HG03442 (cell line): ENCODE results near the gene CD59.
"Not testable (repeated sequence)": the region's sequence is repeated elsewhere in the genome, so short reads cannot be mapped to it uniquely, and the experiment has no call there.

Source experiments
- ATAC-seq: cut with Tn5 transposase; IDR thresholded peaks from one replicate; pipeline ENCODE4 v1.9.1; 2021; ENCODE audit warnings: mild to moderate bottlenecking, moderate library complexity; ENCODE audit not compliant: unreplicated experiment

The CD59 gene

DNA sequence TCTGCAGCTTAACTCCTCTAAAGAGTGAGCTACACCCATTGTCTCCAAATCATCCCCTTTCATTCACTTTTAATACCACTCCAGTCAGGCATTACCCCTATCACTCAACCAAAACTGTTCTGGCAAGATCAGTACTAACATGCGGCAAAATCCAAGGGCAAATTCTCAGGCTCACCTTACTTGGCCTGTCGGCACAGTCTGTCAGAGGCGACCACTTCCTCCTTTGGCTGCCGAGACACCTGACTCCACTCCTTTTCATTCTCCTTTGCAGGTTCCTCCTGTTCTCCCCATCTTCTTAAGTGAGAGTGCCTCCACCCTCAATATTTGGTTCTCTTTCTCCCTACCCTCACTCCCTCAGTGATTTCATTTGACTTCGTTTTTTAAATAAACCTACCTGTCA, 39.8 kb downstream of the CD59 start:
- no peak for ATAC-seq

DNA sequence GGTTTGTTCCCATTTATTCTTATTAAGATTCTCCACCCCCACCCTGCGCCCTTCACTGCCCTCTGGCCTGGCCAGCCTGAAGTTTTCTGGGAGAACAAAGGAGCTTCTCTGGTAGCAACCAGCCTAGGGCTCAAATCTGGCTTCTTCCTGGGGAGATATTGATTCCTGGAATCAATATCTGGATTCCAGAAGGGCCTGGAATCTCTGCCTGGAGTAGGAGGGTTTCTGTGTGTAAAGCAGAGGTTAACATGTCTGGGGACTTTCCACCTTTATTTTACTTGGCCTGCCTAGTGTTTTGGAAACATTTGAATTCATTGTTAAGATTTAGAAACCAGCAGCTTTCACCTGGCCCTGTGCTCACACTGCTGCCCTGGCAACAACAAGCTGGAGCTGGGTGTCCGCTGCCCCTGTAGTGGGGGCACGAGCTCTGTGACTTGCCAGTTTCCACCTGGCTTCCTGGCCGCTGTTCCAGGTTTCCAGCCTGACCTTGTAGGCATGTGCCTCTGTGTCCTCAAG, 41.1 kb downstream of the CD59 start:
- no peak for ATAC-seq

DNA sequence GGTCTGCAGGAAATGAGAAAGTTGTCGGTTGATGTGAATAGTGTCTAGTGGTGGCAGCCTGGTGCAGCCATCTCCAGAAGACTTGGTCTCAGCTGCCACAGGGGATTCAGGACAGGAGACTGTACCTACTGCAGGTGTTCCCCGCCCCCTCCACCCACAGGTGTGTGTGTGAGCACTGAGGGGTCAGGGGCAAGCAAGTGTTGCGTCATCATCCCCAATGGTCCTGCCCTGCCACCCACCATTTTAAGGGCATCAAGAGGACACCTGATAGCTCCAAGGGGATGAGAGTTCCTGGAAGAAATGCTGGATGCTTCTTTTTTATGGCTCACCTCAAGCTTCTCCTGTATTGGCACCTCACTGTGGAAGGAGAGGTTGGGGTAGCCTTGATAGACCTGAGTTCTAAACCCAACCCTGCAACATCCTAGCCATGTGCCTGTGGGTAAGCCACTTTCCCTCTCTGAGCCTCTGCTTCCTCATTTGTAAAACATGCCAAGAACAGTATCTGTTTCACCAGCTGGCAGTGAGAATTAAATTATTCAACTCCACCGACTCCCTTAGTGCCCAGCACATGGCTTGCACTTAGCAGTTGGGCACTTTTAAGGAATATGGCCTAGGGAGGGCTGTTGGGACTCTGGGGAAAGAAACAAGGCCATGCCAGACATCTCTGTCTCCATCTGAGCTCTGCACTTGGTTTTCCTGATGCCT, 41.7 kb downstream of the CD59 start:
- no peak for ATAC-seq

DNA sequence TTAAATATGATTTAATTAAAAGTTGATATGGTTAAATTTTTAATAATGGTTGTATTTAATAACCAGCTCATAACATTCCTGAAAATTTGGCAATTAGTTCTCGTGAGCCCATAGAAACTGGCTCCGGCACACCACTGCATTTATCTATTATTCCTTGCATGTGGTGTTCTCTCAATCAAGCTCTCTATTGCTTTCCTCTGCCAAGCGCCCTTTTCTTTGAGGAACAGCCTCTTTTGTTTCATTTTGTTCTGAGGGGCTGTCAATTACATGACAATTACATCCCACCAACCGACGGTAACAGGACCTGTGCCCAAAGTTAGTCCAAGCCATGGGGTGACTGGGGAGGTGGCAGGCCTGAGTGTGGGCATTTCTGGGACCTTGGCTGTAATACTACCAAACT, 43.7 kb downstream of the CD59 start:
- no peak for ATAC-seq

DNA sequence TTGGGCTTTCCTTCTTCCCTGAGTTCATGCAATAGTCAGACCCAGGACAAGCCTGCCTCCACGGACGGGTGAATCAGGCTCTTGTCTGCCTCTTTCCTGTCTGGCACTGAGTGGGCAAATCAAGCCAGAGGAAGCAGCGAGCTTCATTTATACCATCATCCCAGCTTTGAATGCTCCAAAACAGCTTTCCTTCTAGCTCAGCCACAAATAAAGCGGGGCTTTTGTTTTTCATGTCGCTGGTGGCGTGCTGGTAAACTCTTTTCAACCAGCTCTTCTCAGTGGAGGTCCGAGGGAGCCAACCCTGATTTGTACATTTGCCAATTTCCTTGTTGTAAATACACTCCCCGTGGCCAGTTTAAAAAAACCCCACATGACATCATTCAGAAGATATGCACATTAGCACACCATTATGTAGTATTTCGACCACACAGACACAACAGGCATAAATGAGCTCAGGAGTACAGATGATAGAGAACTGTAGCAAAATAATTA, 44.2 kb downstream of the CD59 start:
- no peak for ATAC-seq

DNA sequence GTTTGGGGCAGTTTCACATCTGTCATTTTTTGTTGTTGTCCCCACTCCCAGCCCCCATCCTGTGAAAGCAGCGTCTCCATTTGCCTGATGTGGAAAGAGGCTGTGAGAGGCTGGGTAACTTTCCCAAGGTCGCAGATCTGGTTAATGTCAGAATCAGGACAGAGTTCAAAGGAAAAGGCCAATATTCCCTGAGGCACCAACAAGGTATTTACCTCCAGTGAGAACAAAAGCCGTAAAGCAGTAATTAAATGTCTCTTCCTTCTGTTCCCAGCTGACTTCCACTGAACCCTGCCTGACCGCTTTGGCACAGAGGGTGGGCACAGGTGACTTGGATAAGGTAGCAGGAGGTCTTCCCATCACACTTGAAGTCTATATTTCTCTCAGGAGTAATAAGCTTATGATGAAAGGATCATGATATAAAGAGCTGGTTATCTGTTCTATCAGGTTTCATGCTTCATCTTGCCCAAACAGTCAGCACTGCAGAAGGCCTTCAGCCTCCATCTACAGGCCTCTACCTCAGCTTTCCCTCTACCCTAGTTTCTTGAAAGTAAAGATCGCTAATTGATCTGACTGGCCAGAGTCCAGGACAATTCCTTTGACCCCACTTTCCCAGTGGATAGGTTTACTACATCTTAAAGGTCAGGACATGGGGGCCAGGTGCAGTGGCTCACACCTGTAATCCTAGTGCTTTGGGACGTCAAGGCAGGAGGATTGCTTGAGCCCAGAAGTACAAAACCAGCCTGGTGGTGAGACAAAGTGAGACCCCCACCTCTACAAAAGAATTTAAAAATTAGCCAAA, 45.0 kb downstream of the CD59 start:
- no peak for ATAC-seq

DNA sequence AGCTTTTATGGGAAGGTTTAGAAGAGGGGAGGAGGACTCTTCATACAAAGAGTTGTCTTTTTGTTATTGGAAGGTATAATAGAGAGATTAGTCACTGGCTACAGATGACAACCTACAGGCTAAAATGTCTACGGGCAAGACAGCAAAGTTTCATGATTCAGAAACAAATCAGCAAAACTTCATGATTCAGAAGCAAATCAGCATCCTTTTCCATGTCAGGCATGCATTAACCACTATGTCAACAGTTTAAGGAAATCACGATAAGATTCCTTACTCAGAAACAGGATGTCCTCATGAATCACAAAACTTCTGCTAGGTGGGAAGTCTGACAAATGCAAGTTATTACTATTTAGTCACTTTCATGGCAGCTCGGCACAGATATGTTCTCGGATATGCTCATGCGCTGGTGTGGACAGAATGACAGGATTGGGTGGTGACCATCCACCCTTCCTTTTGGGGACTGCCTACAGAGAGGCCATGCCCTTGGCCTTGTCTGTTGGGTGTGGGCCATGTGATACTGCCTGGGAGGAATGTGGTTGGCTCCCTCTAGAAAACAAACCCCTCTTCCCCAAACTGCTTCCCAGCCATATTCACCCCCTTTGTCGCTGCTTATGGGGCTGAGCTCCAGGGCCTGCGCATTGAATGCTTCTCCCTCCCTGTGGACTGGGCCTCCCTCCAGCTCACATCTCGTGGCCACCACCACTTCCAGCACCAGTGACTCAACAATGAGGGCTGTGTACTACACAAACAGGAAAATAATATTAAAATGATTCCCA, 45.7 kb downstream of the CD59 start:
- no peak for ATAC-seq

DNA sequence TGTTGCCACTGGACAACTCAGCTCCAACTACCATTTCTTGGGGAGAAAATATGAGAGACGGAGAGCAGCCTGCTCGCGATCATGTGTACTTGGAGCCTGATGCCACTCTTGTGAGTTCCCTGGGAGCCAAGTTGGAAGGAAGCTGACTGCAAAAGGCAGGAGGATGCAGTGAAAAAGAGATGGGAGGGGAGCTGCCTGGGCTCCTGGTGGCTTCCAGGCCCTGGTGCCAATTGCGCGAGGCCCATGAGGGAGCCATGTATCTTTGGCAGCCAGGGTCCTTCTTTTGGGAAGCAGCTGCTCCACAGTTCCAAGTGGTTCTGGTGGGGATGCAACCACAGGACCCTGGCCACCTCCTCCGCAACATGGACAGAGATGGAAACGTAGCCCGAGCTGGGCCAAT, 46.7 kb downstream of the CD59 start:
- no peak for ATAC-seq

DNA sequence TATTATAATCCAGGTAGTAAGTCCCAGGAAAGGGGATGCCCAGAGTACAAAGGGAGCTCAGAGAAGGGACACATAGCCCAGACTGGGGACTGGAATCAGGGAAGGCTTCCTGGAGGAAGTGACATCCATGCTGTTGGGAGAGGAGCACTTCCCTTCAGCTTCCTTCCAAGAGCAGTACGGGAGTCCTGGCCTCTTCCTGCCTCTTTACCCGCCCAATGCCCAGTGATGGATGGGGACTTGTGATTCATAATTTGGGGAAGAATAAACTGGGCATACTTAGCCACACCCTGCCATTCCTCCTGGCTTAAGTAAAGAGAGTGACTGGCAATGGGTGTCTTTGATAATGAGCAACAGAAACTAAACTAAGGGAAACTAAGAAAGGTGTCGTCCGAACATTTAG, 47.1 kb downstream of the CD59 start:
- no peak for ATAC-seq

DNA sequence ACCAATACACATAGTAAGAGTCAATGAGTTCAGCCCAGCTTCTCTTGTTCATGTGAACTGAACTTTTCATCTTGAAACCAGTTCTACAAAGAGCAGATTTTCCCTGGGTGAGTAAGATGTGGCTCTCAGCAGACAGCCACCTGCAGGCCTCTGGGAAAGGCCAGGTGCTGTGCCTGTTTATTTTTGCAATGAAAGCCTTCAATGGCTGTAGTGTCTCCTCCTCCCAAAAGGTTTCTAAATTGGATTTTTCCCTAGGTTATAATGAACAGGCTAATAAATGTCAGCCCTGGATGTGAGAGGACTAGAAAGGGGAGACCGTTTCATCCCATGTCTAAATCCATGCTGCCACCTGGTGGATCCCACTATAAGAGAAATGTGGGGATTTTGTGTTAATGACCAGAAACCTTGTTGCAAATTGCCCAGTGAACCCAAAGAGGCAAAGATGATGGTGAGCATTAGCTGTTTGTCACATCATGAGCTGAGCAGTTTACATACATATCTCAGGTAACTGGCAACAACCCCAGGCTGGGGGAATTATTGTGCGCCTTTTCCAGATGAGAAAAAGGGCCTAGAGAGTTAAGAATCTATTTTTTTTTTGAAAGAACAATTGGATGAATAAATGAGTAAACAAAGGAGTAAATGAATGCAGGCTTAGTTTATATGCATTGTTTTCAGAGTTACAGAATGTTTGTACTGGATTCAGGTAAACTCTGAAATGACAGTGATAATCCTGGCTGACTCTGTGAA, 48.3 kb downstream of the CD59 start:
- peak; percentile 70 for ATAC-seq

DNA sequence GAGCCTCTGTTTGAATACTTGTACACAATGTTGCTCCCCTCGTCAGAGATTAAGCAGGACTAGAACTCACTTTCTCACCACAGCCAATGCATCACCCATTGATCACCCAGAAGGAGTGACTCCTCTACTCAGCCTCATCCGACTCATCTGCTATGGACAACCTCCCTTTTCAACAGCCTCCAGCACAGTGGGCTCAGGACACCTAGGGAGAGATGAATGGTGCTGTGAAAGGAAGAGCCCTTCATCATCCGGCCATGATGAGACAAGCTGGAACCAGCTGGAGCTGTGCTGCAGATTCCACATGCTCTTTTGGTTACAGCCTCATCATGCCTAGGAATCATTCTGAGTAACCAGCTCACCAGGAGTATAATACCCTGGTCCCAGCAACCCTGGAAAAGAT, 51.1 kb downstream of the CD59 start:
- ATAC-seq, result no peak

DNA sequence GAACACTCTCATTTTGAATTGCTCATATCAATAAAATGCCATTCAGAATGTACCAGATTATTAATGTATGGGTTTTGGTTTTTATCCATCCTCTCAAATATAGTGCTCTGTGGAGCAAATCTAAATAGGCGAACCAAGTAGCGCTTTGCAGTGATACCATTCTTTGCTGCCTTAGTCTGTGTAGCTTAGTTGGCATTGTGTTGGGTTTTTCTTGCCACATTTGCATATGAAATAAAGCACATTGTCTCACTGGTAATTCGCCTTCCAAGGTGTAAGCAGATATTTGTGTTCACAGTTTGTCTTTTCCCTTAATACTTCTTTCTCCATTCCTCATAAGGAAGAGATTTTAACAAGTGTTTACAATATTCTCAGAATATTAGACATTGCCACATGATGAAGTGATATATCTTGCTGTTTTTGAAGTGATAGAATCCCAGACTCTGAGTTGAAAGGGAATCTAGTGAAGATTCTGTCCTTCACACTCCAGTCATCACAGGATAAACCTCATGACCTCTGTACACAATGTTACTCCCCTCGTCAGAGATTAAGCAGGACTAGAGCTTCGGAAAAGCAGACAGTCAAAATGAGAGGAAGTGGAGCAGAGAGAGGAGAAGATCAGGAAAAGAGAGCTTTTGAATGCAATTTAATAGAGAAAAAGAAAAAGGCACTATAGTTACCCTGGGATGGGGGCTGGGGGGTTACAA, 52.1 kb downstream of the CD59 start:
- ATAC-seq, result no peak

DNA sequence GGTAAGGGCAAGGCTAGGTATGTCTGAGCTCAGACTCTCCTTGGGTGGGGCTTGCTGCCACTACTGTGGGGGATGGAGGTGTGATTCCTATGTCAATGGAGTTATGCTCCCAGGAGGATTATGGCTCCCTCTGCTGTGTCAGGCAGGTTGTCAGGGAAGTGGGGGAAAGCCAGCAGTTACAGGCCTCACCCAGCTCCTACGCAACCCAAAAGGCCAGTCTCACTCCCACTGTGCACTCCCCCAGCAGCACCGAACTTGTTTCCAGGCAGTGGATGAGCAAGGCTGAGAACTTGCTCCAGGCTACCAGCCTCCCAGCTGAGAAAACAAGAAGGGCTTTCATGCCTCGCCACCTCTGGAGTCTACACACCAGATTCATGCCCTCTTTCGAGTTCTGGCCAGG, 53.8 kb downstream of the CD59 start:
- no peak for ATAC-seq

DNA sequence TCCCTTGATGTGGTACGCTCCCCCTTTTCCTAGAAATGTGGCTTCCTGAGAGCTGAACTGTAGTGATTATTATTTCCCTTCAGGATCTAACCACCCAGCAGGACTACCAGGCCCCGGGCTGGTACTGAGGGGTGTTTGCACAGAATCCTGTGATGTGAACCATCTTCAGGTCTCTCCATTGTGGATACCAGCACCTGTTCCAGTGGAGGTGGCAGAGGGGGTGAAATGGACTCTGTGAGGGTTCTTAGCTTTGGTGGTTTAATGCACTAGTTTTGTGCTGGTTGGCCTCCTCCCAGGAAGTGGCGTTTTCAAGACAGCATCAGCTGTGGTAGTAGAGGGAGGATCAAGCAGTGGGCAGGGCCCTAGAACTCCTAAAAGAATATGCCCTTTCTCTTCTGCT, 54.2 kb downstream of the CD59 start:
- no peak for ATAC-seq

DNA sequence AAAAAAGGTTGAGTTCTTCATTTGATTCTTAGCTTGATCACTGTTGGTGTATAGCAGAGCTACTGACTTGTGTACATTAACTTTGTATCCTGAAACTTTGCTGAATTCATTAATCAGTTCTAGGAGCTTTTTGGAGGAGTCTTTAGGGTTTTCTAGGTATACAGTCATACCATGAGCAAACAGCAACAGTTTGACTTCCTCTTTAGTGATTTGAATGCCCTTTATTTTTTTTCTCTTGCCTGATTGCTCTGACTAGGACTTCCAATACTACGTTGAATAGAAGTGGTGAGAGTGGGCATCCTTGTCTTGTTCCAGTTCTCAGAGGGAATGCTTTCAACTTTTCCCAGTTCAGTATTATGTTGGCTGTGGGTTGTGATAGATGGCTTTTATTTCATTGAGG, 57.6 kb downstream of the CD59 start:
- ATAC-seq, result not testable (repeated sequence)

DNA sequence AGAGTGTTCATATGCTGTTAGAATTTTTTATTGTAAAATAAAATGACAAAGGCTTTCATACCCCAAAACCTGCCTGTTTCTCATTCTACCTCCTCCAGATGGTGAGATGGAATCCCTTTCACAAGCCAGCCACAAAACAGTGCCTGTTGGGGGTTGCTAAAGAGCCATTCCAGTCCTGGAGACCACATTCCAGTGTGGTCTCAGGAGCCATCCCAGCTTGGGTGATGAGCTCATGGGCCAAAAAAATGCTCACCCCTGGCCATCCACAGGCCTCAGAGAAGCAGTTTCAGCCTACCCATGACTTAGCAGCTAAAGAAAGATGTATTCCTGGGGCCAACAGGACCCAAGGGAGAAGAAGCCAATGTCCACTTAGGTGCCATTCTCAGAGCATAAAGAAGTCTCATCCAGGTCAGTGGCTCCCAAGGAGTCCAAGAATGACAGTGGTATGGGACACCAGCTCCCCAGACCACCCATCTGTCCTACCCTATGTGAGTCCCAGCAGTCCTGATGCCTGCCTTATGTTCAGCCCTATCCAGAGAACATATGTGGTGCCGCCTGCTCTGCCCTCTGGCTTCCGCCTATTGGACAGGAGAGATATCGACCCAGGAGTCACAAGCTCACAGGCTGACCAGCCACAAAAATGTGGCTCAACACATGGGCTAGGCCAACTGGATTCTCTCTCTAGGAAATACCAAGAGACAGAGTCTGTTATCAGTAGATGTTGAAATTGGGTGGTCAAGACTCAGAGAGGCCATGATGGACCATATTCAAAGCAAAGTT, 62.0 kb downstream of the CD59 start:
- no peak for ATAC-seq

DNA sequence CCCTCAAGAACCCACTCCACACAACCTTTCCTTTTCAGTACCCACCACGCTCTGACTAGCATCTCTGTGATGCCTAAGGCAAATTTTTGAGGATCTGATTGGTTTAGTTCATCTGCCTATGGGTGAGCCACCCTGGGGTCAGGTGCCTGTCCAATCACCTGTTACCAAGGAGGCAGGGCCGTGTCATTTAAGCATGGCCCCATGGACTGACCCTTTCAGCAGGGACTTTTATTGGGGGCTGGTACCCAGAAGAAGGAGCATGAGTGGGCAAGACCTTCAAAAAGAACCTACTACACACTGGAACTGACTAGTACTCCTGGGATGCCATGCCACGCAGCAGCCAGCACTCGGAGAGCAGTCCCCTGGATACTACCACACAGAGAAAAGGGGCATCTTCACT, 64.0 kb downstream of the CD59 start:
- no peak for ATAC-seq

DNA sequence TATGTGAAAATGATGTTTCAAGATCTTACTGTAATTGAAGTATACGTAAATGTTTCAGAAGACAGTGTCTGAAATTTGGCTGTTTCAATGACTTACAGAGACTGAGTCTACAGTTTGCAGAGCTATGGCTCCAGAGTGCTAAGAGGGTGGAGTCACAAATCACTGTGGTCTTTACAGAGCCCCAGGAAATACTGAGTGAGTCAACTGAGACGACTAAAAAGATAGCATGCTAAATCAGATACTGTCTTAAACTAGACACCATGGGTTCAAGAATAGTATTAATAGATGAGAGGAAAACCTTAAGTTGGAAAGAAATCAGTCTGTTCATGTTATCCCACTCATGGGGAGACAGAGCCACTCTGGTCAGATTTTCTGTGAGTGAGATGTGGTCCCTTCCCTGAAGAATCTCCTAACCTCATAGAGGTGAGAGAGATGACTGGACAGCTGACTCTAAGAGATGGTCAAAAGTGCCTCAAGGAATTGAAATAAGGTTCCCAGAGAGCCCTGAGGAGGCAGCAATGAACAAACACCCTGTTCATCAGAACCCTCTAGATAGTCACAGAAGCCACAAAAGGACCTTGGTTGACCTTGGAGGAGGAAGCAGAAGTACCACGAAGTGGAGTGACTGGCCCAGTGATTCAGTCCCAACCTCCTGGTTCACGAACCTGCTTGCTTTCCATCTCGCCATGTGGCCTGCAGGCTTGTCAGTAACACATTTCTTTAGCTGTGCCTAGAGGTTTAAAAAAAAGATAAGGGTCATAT, 65.8 kb downstream of the CD59 start:
- no peak for ATAC-seq
